GM12891 (cell line): ENCODE data around the gene TMEM9B. TPM values are rescaled to one million over a fixed set of nuclear protein-coding genes. Genes with fewer than 3 reads are reported as not detected.
A peak's percentile ranks its signal among the peaks of the same experiment; 100 is the strongest.
"Not testable (repeated sequence)": the region's sequence is repeated elsewhere in the genome, so short reads cannot be mapped to it uniquely, and the experiment has no call there.

ENCODE experiments used
- DNase-seq: peaks from one replicate; pipeline ENCODE4 v3.0.0; 2011; ENCODE audit warnings: low spot score; ENCODE audit not compliant: insufficient read length
- FAIRE-seq: peaks from 2 replicates; lab custom pipeline; 2011; peaks lifted over from hg19 to GRCh38; lab: Jason Lieb, UNC
- PAX5 ChIP-seq: IDR thresholded peaks from 2 replicates; pipeline ENCODE4 v1.6.1; 2011; ENCODE audit warnings: low read length, moderate library complexity, mild to moderate bottlenecking; ENCODE audit not compliant: insufficient read depth, severe bottlenecking
- POLR2A ChIP-seq: IDR thresholded peaks from 2 replicates; pipeline ENCODE4 v1.6.1; 2011; ENCODE audit warnings: low read depth, low read length, control low read depth
- POLR2AphosphoS5 ChIP-seq: IDR thresholded peaks from 2 replicates; pipeline ENCODE4 v1.6.1; 2011; ENCODE audit warnings: low read depth, low read length, control low read depth
- POU2F2 ChIP-seq: IDR thresholded peaks from 2 replicates; pipeline ENCODE4 v1.6.1; 2011; ENCODE audit warnings: low read depth, mild to moderate bottlenecking, control low read depth, low read length, moderate library complexity
- SPI1 ChIP-seq: IDR thresholded peaks from 2 replicates; pipeline ENCODE4 v1.6.1; 2011; ENCODE audit warnings: low read depth, low read length, control low read depth
- TAF1 ChIP-seq: IDR thresholded peaks from 2 replicates; pipeline ENCODE4 v1.6.1; 2011; ENCODE audit warnings: low read depth, low read length, control low read depth
- polyA plus RNA-seq: library from polyadenylated mRNA; unstranded; fragments of >200 nt; gene quantifications from one replicate; pipeline ENCODE4 v1.2.1, GENCODE V29; 2012; ENCODE audit warnings: low read depth, missing spikeins, inconsistent platforms; ENCODE audit not compliant: missing spikeins

The TMEM9B gene
- 21.1 TPM for polyA plus RNA-seq

- peak; percentile 79 for DNase-seq
- TF ChIP-seq TAF1 (peak; percentile 45), PAX5 (no peak), POU2F2 (peak; percentile 89), POLR2AphosphoS5 (peak; percentile 83), POLR2A (peak; percentile 41; the same call in 1 of the 2 replicates), SPI1 (peak; percentile 58)
- peak; percentile 98 for FAIRE-seq
Measured at GRCh38 chr11:8964324-8965320, at the start of gene TMEM9B. Gene TMEM9B (minus strand): TSS chr11:8964442. CDS start chr11:8964313, 129 bp downstream.

GRCh38 chr11:9013373-9013772 lies 49.1 kb upstream of the TMEM9B start:
- DNase-seq: no peak
- TF ChIP-seq POLR2AphosphoS5: no peak
- no peak for TF ChIP-seq POU2F2
- TF ChIP-seq POLR2A: no peak
- TF ChIP-seq TAF1: no peak
- no peak for TF ChIP-seq SPI1
- TF ChIP-seq PAX5: no peak
- FAIRE-seq: no peak

- not testable (repeated sequence) for DNase-seq, FAIRE-seq
Measured at GRCh38 chr11:9009538-9009937, 45.3 kb upstream of the TMEM9B start.

GRCh38 chr11:9008661-9009060 lies 44.4 kb upstream of the TMEM9B start:
- no peak for FAIRE-seq

GRCh38 chr11:9008011-9008550 lies 43.8 kb upstream of the TMEM9B start:
- FAIRE-seq (no peak), DNase-seq (no peak)
- no peak for TF ChIP-seq SPI1
- no peak for TF ChIP-seq POLR2AphosphoS5
- no peak for TF ChIP-seq POLR2A
- TF ChIP-seq POU2F2: no peak
- TF ChIP-seq TAF1: no peak
- no peak for TF ChIP-seq PAX5

More at GRCh38 chr11:9008661-9009060, 44.4 kb upstream of the TMEM9B start:
- no peak for TF ChIP-seq TAF1
- no peak for TF ChIP-seq PAX5
- no peak for TF ChIP-seq POU2F2
- no peak for TF ChIP-seq POLR2A
- no peak for TF ChIP-seq POLR2AphosphoS5
- no peak for TF ChIP-seq SPI1
- DNase-seq: no peak

- FAIRE-seq: no peak
- no peak for TF ChIP-seq TAF1
- TF ChIP-seq POU2F2: no peak
- TF ChIP-seq POLR2AphosphoS5: no peak
- no peak for TF ChIP-seq PAX5
- TF ChIP-seq SPI1: no peak
- TF ChIP-seq POLR2A: no peak
- no peak for DNase-seq
Measured at GRCh38 chr11:9005087-9005486, 40.8 kb upstream of the TMEM9B start.

GRCh38 chr11:9004183-9004926 lies 40.1 kb upstream of the TMEM9B start:
- TF ChIP-seq PAX5 (no peak), TAF1 (no peak), POU2F2 (no peak), SPI1 (no peak), POLR2A (no peak), POLR2AphosphoS5 (no peak)
- FAIRE-seq: no peak
- peak; percentile 17 for DNase-seq

GRCh38 chr11:9003573-9004182 lies 39.4 kb upstream of the TMEM9B start, which contains the start of gene NRIP3:
Gene NRIP3 (minus strand): TSS chr11:9004001. CDS start chr11:9003935, 66 bp downstream.
- TF ChIP-seq TAF1: no peak
- no peak for TF ChIP-seq SPI1
- TF ChIP-seq POLR2AphosphoS5: no peak
- TF ChIP-seq PAX5: no peak
- TF ChIP-seq POLR2A: no peak
- no peak for TF ChIP-seq POU2F2
- FAIRE-seq: peak; percentile 31
- peak; percentile 65 for DNase-seq
